H9 (cell line): ENCODE data around the gene REV1. TPM values are rescaled to one million over a fixed set of nuclear protein-coding genes. Genes with fewer than 3 reads are reported as not detected.

Experiments
- DNase-seq: peaks from one replicate; pipeline ENCODE4 v3.0.0-alpha.2; 2017
- H2AFZ ChIP-seq: one replicate; pipeline ENCODE4 v1.6.1; 2013; ENCODE audit warnings: mild to moderate bottlenecking, low read length, control low read depth, moderate library complexity
- H2AK5ac ChIP-seq: 2 replicates; pipeline ENCODE4 v1.6.1; 2013; ENCODE audit warnings: low read length, control low read depth, mixed read lengths; ENCODE audit not compliant: insufficient read length
- H2BK120ac ChIP-seq: one replicate; pipeline ENCODE4 v1.6.1; 2013; ENCODE audit warnings: low read depth, mild to moderate bottlenecking, low read length, control low read depth, inconsistent platforms; ENCODE audit not compliant: poor library complexity, severe bottlenecking
- H2BK12ac ChIP-seq: 2 replicates; pipeline ENCODE4 v1.6.1; 2013; ENCODE audit warnings: low read length, control low read depth, mixed read lengths, low read depth; ENCODE audit not compliant: insufficient read length
- H2BK15ac ChIP-seq: 2 replicates; pipeline ENCODE4 v1.6.1; 2013; ENCODE audit warnings: low read depth, low read length, control low read depth
- H2BK20ac ChIP-seq: one replicate; pipeline ENCODE4 v1.6.1; 2013; ENCODE audit warnings: low read depth, mild to moderate bottlenecking, low read length, control low read depth, inconsistent platforms; ENCODE audit not compliant: poor library complexity, severe bottlenecking
- H2BK5ac ChIP-seq: 2 replicates; pipeline ENCODE4 v1.6.1; 2013; ENCODE audit warnings: low read length, control low read depth, mixed read lengths; ENCODE audit not compliant: insufficient read length
- H3K14ac ChIP-seq: 2 replicates; pipeline ENCODE4 v1.6.1; 2013; ENCODE audit warnings: low read length, control low read depth; ENCODE audit not compliant: insufficient read depth
- H3K18ac ChIP-seq: 2 replicates; pipeline ENCODE4 v1.6.1; 2013; ENCODE audit warnings: low read depth, mild to moderate bottlenecking, mixed read lengths, low read length, control low read depth; ENCODE audit not compliant: insufficient read length
- H3K23ac ChIP-seq: 2 replicates; pipeline ENCODE4 v1.6.1; 2013; ENCODE audit warnings: low read length, control low read depth, mixed read lengths, low read depth; ENCODE audit not compliant: insufficient read length
- H3K23me2 ChIP-seq: 2 replicates; pipeline ENCODE4 v1.6.1; 2013; ENCODE audit warnings: low read depth, mild to moderate bottlenecking, mixed read lengths, low read length, control low read depth; ENCODE audit not compliant: insufficient read length, poor library complexity, severe bottlenecking
- H3K27ac ChIP-seq: 2 replicates; pipeline ENCODE4 v1.5.1; 2013; ENCODE audit warnings: low read length, control low read depth, mixed read lengths, low read depth; ENCODE audit not compliant: insufficient read length
- H3K27me3 ChIP-seq: 2 replicates; pipeline ENCODE4 v1.6.1; 2013; ENCODE audit warnings: low read length, control low read depth, inconsistent platforms; ENCODE audit not compliant: insufficient read depth
- H3K4ac ChIP-seq: 2 replicates; pipeline ENCODE4 v1.6.1; 2013; ENCODE audit warnings: low read depth, mild to moderate bottlenecking, control low read depth, inconsistent platforms, low read length, moderate library complexity
- H3K4me1 ChIP-seq: 2 replicates; pipeline ENCODE4 v1.6.1; 2013; ENCODE audit warnings: low read length, control low read depth, inconsistent platforms; ENCODE audit not compliant: insufficient read depth
- H3K4me2 ChIP-seq: 2 replicates; pipeline ENCODE4 v1.6.1; 2013; ENCODE audit warnings: low read length, control low read depth, mixed read lengths; ENCODE audit not compliant: insufficient read length, insufficient read depth
- H3K56ac ChIP-seq: 2 replicates; pipeline ENCODE4 v1.6.1; 2013; ENCODE audit warnings: low read depth, mild to moderate bottlenecking, mixed read lengths, low read length, control low read depth; ENCODE audit not compliant: insufficient read length
- H3K79me1 ChIP-seq: 2 replicates; pipeline ENCODE4 v1.6.1; 2013; ENCODE audit warnings: low read depth, mild to moderate bottlenecking, moderate library complexity, low read length, control low read depth, inconsistent platforms; ENCODE audit not compliant: insufficient read depth, poor library complexity, severe bottlenecking
- H3K79me2 ChIP-seq: 2 replicates; pipeline ENCODE4 v1.6.1; 2013; ENCODE audit warnings: low read length, control low read depth, inconsistent platforms; ENCODE audit not compliant: insufficient read depth
- H3K9ac ChIP-seq: 2 replicates; pipeline ENCODE4 v1.6.1; 2013; ENCODE audit warnings: low read length, control low read depth, mixed read lengths; ENCODE audit not compliant: insufficient read length; ENCODE audit errors: extremely low read depth
- H3K9me3 ChIP-seq: one replicate; pipeline ENCODE4 v1.6.1; 2013; ENCODE audit warnings: low read depth, low read length, inconsistent platforms; ENCODE audit not compliant: control insufficient read depth
- H3T11ph ChIP-seq: one replicate; pipeline ENCODE4 v1.6.1; 2013; ENCODE audit warnings: mild to moderate bottlenecking, low read length, control low read depth, inconsistent platforms
- H4K20me1 ChIP-seq: one replicate; pipeline ENCODE4 v1.6.1; 2013; ENCODE audit not compliant: control insufficient read depth, insufficient read length, insufficient read depth
- H4K5ac ChIP-seq: 2 replicates; pipeline ENCODE4 v1.6.1; 2013; ENCODE audit warnings: low read depth, mild to moderate bottlenecking, mixed read lengths, low read length, control low read depth; ENCODE audit not compliant: insufficient read length
- H4K8ac ChIP-seq: replicated peaks from 2 replicates; pipeline ENCODE4 v1.6.1; 2013; ENCODE audit warnings: low read length, control low read depth, mixed read lengths, low read depth; ENCODE audit not compliant: insufficient read length
- H4K91ac ChIP-seq: 2 replicates; pipeline ENCODE4 v1.6.1; 2013; ENCODE audit warnings: low read depth, mild to moderate bottlenecking, moderate library complexity, mixed read lengths, low read length, control low read depth; ENCODE audit not compliant: insufficient read length
- H3K27ac Mint-ChIP-seq, 3 experiments: 2 replicates in 2 of 3; 3 replicates in 1 of 3; pipeline ENCODE4 v1.8.0; 2020 to 2021; ENCODE audit warnings: mixed read lengths in 3 of 3, mild to moderate bottlenecking in 1 of 3, moderate library complexity in 1 of 3
- H3K27me3 Mint-ChIP-seq: 2 replicates; pipeline ENCODE4 v1.8.0; 2021; ENCODE audit warnings: low read depth, mild to moderate bottlenecking, moderate library complexity, mixed read lengths
- H3K36me3 Mint-ChIP-seq, 3 experiments: 2 replicates in 2 of 3; 3 replicates in 1 of 3; pipeline ENCODE4 v1.8.0; 2020 to 2021; ENCODE audit warnings: low read depth in 3 of 3, mixed read lengths in 3 of 3; ENCODE audit not compliant: insufficient read depth in 1 of 3
- H3K4me1 Mint-ChIP-seq, 2 experiments: 2 replicates each; pipeline ENCODE4 v1.8.0; 2020; ENCODE audit warnings: mixed read lengths in 2 of 2
- H3K4me3 Mint-ChIP-seq, 2 experiments: 2 replicates in 1 of 2; 3 replicates in 1 of 2; pipeline ENCODE4 v1.8.0; 2020 to 2021; ENCODE audit warnings: mild to moderate bottlenecking in 2 of 2, mixed read lengths in 2 of 2, moderate library complexity in 1 of 2
- H3K9me3 Mint-ChIP-seq, 2 experiments: 2 replicates in 1 of 2; 3 replicates in 1 of 2; pipeline ENCODE4 v1.8.0; 2020; ENCODE audit warnings: mild to moderate bottlenecking in 2 of 2, mixed read lengths in 2 of 2, moderate library complexity in 1 of 2
- CTCF ChIP-seq: fragments of 200-600 bp; sonication (generic); conservative IDR thresholded peaks from 3 replicates; pipeline ENCODE4 v1.8.0; 2021; ENCODE audit warnings: antibody characterized with exemption, mild to moderate bottlenecking
- whole genome bisulfite sequencing: extraction: QIAGEN DNeasy Blood & Tissue Kit; methylation state at CpG from one replicate; pipeline ENCODE4 v1.1.7; 2013; ENCODE audit warnings: missing lambda C conversion rate, low lambda C conversion rate, mixed read lengths; ENCODE audit not compliant: insufficient read length; ENCODE audit errors: extremely low coverage; 5-methylcytosine and 5-hydroxymethylcytosine counted together
- total RNA-seq: library from RNA; stranded (reverse); gene quantifications from 2 replicates; pipeline ENCODE4 v1.2.1, GENCODE V29; 2021

Gene REV1
- total RNA-seq, 1 experiment from 2014 or later = 41.6 TPM

GRCh38 chr2:99450199-99450598 lies 39.6 kb downstream of the REV1 start:
- H3K4me2 ChIP-seq = no peak overlapping the region
- Mint-ChIP-seq H3K27ac (no peak overlapping the region), H3K9me3 (no peaks in the 10 kb centered on the region), H3K4me1 (peaks cover 0 to 3% of the 10 kb centered on the region in 2 experiments; a peak in 1 of 4 replicates), H3K27me3 (no peaks in the 10 kb centered on the region), H3K4me3 (no peak overlapping the region), H3K36me3 (peaks cover 11 to 55% (median 45%) of the 10 kb centered on the region in 3 experiments; a peak in 6 of 7 replicates)
- no peaks in the 10 kb centered on the region for H4K20me1 ChIP-seq
- H3K4me1 ChIP-seq = no peaks in the 10 kb centered on the region
- no CpG with 5 or more reads among the region's 1 CpG for WGBS
- H2BK20ac ChIP-seq = no peak overlapping the region
- H3K9me3 ChIP-seq = no peaks in the 10 kb centered on the region
- TF ChIP-seq CTCF = no peak
- H4K8ac ChIP-seq = no peak overlapping the region
- H3K9ac ChIP-seq = no peak overlapping the region
- no peak overlapping the region for H2AFZ ChIP-seq
- no peak overlapping the region for H3K56ac ChIP-seq
- no peak overlapping the region for H2BK5ac ChIP-seq
- no peak overlapping the region for H2BK120ac ChIP-seq
- no peaks in the 10 kb centered on the region for H3K27me3 ChIP-seq
- H2BK12ac ChIP-seq = no peak overlapping the region
- H3K14ac ChIP-seq = no peak overlapping the region
- no peak overlapping the region for H3K23ac ChIP-seq
- H3K18ac ChIP-seq = no peak overlapping the region
- no peak for DNase-seq
- H3K4ac ChIP-seq = no peak overlapping the region
- H3K79me1 ChIP-seq = no peaks in the 10 kb centered on the region
- H3T11ph ChIP-seq = no peak overlapping the region
- H2BK15ac ChIP-seq = no peak overlapping the region
- no peaks in the 10 kb centered on the region for H3K79me2 ChIP-seq
- H4K91ac ChIP-seq = no peak overlapping the region
- H3K23me2 ChIP-seq = no peaks in the 10 kb centered on the region
- no peak overlapping the region for H2AK5ac ChIP-seq
- H4K5ac ChIP-seq = no peak overlapping the region
- no peak overlapping the region for H3K27ac ChIP-seq
